GM12891 (cell line): ENCODE data around the gene OPCML.

Experiments used
- PAX5 ChIP-seq: IDR thresholded peaks from 2 replicates; pipeline ENCODE4 v1.6.1; 2011; ENCODE audit warnings: low read length, moderate library complexity, mild to moderate bottlenecking; ENCODE audit not compliant: insufficient read depth, severe bottlenecking
- POLR2A ChIP-seq: IDR thresholded peaks from 2 replicates; pipeline ENCODE4 v1.6.1; 2011; ENCODE audit warnings: low read depth, low read length, control low read depth
- POLR2AphosphoS5 ChIP-seq: IDR thresholded peaks from 2 replicates; pipeline ENCODE4 v1.6.1; 2011; ENCODE audit warnings: low read depth, low read length, control low read depth
- SPI1 ChIP-seq: IDR thresholded peaks from 2 replicates; pipeline ENCODE4 v1.6.1; 2011; ENCODE audit warnings: low read depth, low read length, control low read depth
- TAF1 ChIP-seq: IDR thresholded peaks from 2 replicates; pipeline ENCODE4 v1.6.1; 2011; ENCODE audit warnings: low read depth, low read length, control low read depth

- TF ChIP-seq POLR2AphosphoS5 (no peak), POLR2A (no peak), TAF1 (no peak), PAX5 (no peak), SPI1 (no peak)
Measured at GRCh38 chr11:132865623-132866022, 666.7 kb downstream of the OPCML start.
